HCT116 (cell line): ENCODE data around the gene CDK5RAP2. TPM values are rescaled to one million over a fixed set of nuclear protein-coding genes. Genes with fewer than 3 reads are reported as not detected.

Experiments
- ATAC-seq: fragments of 200-7000 bp; cut with Tn5 transposase; 2 replicates; pipeline ENCODE4 v1.9.1; 2020; ENCODE audit warnings: mild to moderate bottlenecking, moderate library complexity
- BruUV-seq: library from RNA; stranded (reverse); fragments of 400-500 nt; replicated peaks from 2 replicates; lab custom pipeline; 2021; lab: Mats Ljungman, UMichigan
- CTCF ChIA-PET: fragments of 300-600 bp; sonication (Branson Sonifier 250); formaldehyde crosslinking; loops from one replicate; lab custom pipeline; 2021; ENCODE audit warnings: antibody characterized with exemption; lab: Charles Lee
- POLR2A ChIA-PET: fragments of 300-600, 350-600 bp; sonication (Branson Sonifier 250); formaldehyde crosslinking; loops from one replicate; lab custom pipeline; 2021; ENCODE audit warnings: antibody characterized with exemption; lab: Charles Lee
- RAD21 ChIA-PET, 2 experiments: fragments of 300-600 bp; sonication (Branson Sonifier 250); formaldehyde crosslinking; loops; one replicate each; lab custom pipeline; 2023; ENCODE audit warnings: low total read pairs in 2 of 2; ENCODE audit not compliant: uncharacterized antibody in 2 of 2, unreplicated experiment in 2 of 2, low non-redundant PET in 1 of 2; lab: Charles Lee
- DNase-seq: peaks from one replicate; pipeline ENCODE4 v3.0.0-alpha.2; 2010; ENCODE audit warnings: low read depth, low spot score
- H2AFZ ChIP-seq: fragments of 200-600 bp; shearing (Covaris generic), sonication (generic); 2 replicates; pipeline ENCODE4 v1.6.1; 2017; ENCODE audit warnings: low read depth, mixed run types, mixed read lengths, antibody characterized with exemption, low read length; ENCODE audit not compliant: poor library complexity, severe bottlenecking
- H3K27ac ChIP-seq: 2 replicates; pipeline ENCODE4 v1.5.1; 2012; ENCODE audit warnings: low read depth, low read length
- H3K27me3 ChIP-seq: fragments of 200-600 bp; sonication (generic); 2 replicates; pipeline ENCODE4 v1.6.1; 2016; ENCODE audit warnings: mixed run types, low read length, mixed read lengths; ENCODE audit not compliant: insufficient read depth
- H3K36me3 ChIP-seq, 2 experiments: fragments of 200-500 bp in 1 of 2; fragments of 200-600 bp in 1 of 2; sonication (Bioruptor generic) in 1 of 2; sonication (generic) in 1 of 2; 2 replicates each; pipeline versions ENCODE4 v1.5.1 to v1.6.1; 2014 to 2016; ENCODE audit warnings: low read length in 2 of 2, inconsistent platforms in 1 of 2, mixed read lengths in 1 of 2, mixed run types in 1 of 2; ENCODE audit not compliant: insufficient read depth in 2 of 2, control insufficient read depth in 1 of 2
- H3K4me1 ChIP-seq, 2 experiments: fragments of 200-600 bp in 1 of 2; sonication (generic) in 1 of 2; 2 replicates each; pipeline versions ENCODE4 v1.5.1 to v1.6.1; 2012 to 2017; ENCODE audit warnings: low read length in 2 of 2, inconsistent platforms in 1 of 2, mild to moderate bottlenecking in 1 of 2, mixed read lengths in 1 of 2, mixed run types in 1 of 2, moderate library complexity in 1 of 2; ENCODE audit not compliant: insufficient read depth in 2 of 2, control insufficient read depth in 1 of 2
- H3K4me2 ChIP-seq: fragments of 200-600 bp; sonication (generic); 2 replicates; pipeline ENCODE4 v1.6.1; 2017; ENCODE audit warnings: mixed run types, low read length, mixed read lengths
- H3K4me3 ChIP-seq, 2 experiments: fragments of 200-600 bp in 1 of 2; sonication (generic) in 1 of 2; replicated peaks in 1 of 2; 2 replicates each; pipeline ENCODE4 v1.5.1; 2011 to 2016; ENCODE audit warnings: low read length in 2 of 2, control low read depth in 1 of 2, low read depth in 1 of 2, mild to moderate bottlenecking in 1 of 2, mixed read lengths in 1 of 2, mixed run types in 1 of 2
- H3K79me2 ChIP-seq: fragments of 200-600 bp; sonication (generic); 2 replicates; pipeline ENCODE4 v1.6.1; 2017; ENCODE audit warnings: mild to moderate bottlenecking, mixed run types, low read length, moderate library complexity, mixed read lengths; ENCODE audit not compliant: insufficient read depth
- H3K9ac ChIP-seq: fragments of 200-600 bp; sonication (generic); 2 replicates; pipeline ENCODE4 v1.6.1; 2016; ENCODE audit warnings: low read length, mixed read lengths
- H3K9me2 ChIP-seq: fragments of 200-600 bp; sonication (generic), shearing (Covaris generic); 2 replicates; pipeline ENCODE4 v1.6.1; 2017; ENCODE audit warnings: mixed run types, mild to moderate bottlenecking, moderate library complexity; ENCODE audit not compliant: insufficient read depth
- H3K9me3 ChIP-seq, 2 experiments: fragments of 200-500 bp in 1 of 2; fragments of 200-600 bp in 1 of 2; sonication (Bioruptor generic) in 1 of 2; sonication (generic) in 1 of 2; 2 replicates each; pipeline ENCODE4 v1.6.1; 2014 to 2017; ENCODE audit warnings: low read length in 2 of 2, mixed read lengths in 2 of 2, inconsistent platforms in 1 of 2, low read depth in 1 of 2, mild to moderate bottlenecking in 1 of 2, mixed run types in 1 of 2, moderate library complexity in 1 of 2; ENCODE audit not compliant: control insufficient read depth in 1 of 2, insufficient read depth in 1 of 2
- H4K20me1 ChIP-seq: fragments of 200-600 bp; sonication (generic), shearing (Covaris generic); 2 replicates; pipeline ENCODE4 v1.6.1; 2017; ENCODE audit warnings: mixed run types, mild to moderate bottlenecking, moderate library complexity; ENCODE audit not compliant: insufficient read depth
- CEBPB ChIP-seq: IDR thresholded peaks from 2 replicates; pipeline ENCODE4 v1.6.1; 2012; ENCODE audit warnings: low read depth
- ELF1 ChIP-seq: IDR thresholded peaks from 2 replicates; pipeline ENCODE4 v1.6.1; 2012; ENCODE audit warnings: low read depth, borderline replicate concordance
- EZH2 ChIP-seq: fragments of 200-600 bp; sonication (generic); IDR thresholded peaks from 2 replicates; pipeline ENCODE4 v1.6.1; 2017; ENCODE audit warnings: antibody characterized with exemption, mixed run types
- FOSL1 ChIP-seq: IDR thresholded peaks from 2 replicates; pipeline ENCODE4 v1.6.1; 2012; ENCODE audit warnings: low read depth
- JUND ChIP-seq: IDR thresholded peaks from 2 replicates; pipeline ENCODE4 v1.6.1; 2012
- POLR2AphosphoS5 ChIP-seq: IDR thresholded peaks from 2 replicates; pipeline ENCODE4 v1.6.1; 2011; ENCODE audit warnings: mild to moderate bottlenecking, low read depth, low read length, moderate library complexity
- RAD21 ChIP-seq: IDR thresholded peaks from 2 replicates; pipeline ENCODE4 v1.6.1; 2012; ENCODE audit warnings: low read depth, mild to moderate bottlenecking
- SIN3A ChIP-seq: IDR thresholded peaks from 2 replicates; pipeline ENCODE4 v1.6.1; 2012; ENCODE audit warnings: low read depth
- SP1 ChIP-seq: IDR thresholded peaks from 2 replicates; pipeline ENCODE4 v1.6.1; 2012; ENCODE audit warnings: low read depth
- TCF7L2 ChIP-seq: IDR thresholded peaks from 2 replicates; pipeline ENCODE4 v1.7.0; 2011; ENCODE audit warnings: borderline replicate concordance, inconsistent platforms; ENCODE audit not compliant: insufficient read depth, insufficient read length; ENCODE audit errors: extremely low read depth
- YY1 ChIP-seq: IDR thresholded peaks from 2 replicates; pipeline ENCODE4 v1.6.1; 2011; ENCODE audit warnings: low read length, low read depth, moderate library complexity, mild to moderate bottlenecking; ENCODE audit not compliant: insufficient replicate concordance; ENCODE audit errors: extremely low read depth
- ZNF274 ChIP-seq: fragments of 200-500 bp; sonication (Bioruptor generic); IDR thresholded peaks from 2 replicates; pipeline ENCODE4 v1.6.1; 2014; ENCODE audit warnings: mild to moderate bottlenecking, low read depth, low read length, inconsistent platforms
- intact Hi-C: fragments of 100-400 bp; cut with micrococcal nuclease; formaldehyde crosslinking; loops from 2 replicates; pipeline ENCODE4 v1.10.0; 2022
- total RNA-seq: library from RNA; stranded (reverse); gene quantifications from one replicate; pipeline ENCODE4 v1.2.1, GENCODE V29; 2021; ENCODE audit not compliant: unreplicated experiment
- TF ChIP-seq, protein P1 (sequence below): IDR thresholded peaks from 2 replicates; pipeline ENCODE4 v1.6.1; 2012
- TF ChIP-seq, protein P2 (sequence below), 3 experiments: fragments of 200-600 bp in 1 of 3; sonication (generic) in 1 of 3; IDR thresholded peaks in 2 of 3; conservative IDR thresholded peaks in 1 of 3; 2 replicates each; pipeline ENCODE4 v1.5.1; 2012 to 2017; ENCODE audit warnings: low read depth in 2 of 3, low read length in 2 of 3, antibody characterized with exemption in 1 of 3, borderline replicate concordance in 1 of 3, control low read depth in 1 of 3, mild to moderate bottlenecking in 1 of 3, mixed read lengths in 1 of 3, mixed run types in 1 of 3, moderate library complexity in 1 of 3; ENCODE audit not compliant: insufficient read depth in 1 of 3
- TF ChIP-seq, protein P3 (sequence below): IDR thresholded peaks from 2 replicates; pipeline ENCODE4 v1.6.1; 2012
- TF ChIP-seq, protein P4 (sequence below): IDR thresholded peaks from 2 replicates; pipeline ENCODE4 v1.6.1; 2012; ENCODE audit warnings: low read depth

Gene CDK5RAP2
- total RNA-seq, 1 experiment from 2014 or later = 56.2 TPM

DNA sequence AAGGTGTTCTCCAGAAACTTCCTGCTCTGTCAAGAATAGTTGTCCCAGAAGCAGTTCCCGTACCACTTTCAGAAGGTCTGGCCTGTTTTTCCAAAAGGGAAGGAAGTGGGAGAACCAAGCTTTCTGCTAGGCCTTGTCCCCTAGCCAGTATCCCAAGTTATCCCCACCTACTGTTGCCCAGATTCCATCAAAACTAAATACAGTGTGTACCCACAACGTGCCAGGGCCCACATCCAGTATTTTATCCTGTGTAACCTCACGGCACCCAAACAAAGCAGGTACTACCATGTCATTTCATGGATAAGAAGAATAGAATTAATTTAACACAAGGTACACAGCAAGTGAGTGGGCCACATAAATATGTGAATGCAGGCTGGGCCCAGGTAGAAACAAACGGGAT, 126.2 kb downstream of the CDK5RAP2 start:
- RAD21 ChIA-PET = no interaction called here
- H3K4me2 ChIP-seq = no peak overlapping the region
- TF ChIP-seq CEBPB = no peak
- no peak for TF ChIP-seq RAD21
- TF ChIP-seq YY1 = no peak
- no peak for TF ChIP-seq ZNF274
- TF ChIP-seq, protein P1, sequence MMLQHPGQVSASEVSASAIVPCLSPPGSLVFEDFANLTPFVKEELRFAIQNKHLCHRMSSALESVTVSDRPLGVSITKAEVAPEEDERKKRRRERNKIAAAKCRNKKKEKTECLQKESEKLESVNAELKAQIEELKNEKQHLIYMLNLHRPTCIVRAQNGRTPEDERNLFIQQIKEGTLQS = no peak
- TF ChIP-seq FOSL1 = no peak
- TF ChIP-seq, protein P2, sequence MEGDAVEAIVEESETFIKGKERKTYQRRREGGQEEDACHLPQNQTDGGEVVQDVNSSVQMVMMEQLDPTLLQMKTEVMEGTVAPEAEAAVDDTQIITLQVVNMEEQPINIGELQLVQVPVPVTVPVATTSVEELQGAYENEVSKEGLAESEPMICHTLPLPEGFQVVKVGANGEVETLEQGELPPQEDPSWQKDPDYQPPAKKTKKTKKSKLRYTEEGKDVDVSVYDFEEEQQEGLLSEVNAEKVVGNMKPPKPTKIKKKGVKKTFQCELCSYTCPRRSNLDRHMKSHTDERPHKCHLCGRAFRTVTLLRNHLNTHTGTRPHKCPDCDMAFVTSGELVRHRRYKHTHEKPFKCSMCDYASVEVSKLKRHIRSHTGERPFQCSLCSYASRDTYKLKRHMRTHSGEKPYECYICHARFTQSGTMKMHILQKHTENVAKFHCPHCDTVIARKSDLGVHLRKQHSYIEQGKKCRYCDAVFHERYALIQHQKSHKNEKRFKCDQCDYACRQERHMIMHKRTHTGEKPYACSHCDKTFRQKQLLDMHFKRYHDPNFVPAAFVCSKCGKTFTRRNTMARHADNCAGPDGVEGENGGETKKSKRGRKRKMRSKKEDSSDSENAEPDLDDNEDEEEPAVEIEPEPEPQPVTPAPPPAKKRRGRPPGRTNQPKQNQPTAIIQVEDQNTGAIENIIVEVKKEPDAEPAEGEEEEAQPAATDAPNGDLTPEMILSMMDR (IDR thresholded peaks at IDR 0.05 in 2 of 3, conservative IDR thresholded peaks at IDR 0.05 in 1 of 3; ENCODE audit: borderline replicate concordance in 1 of 3, insufficient read depth in 1 of 3, low read depth in 2 of 3, low read length in 2 of 3) = no peak
- no peak for TF ChIP-seq TCF7L2
- no peak for TF ChIP-seq SIN3A
- no peak for TF ChIP-seq POLR2AphosphoS5
- no peak for TF ChIP-seq JUND
- TF ChIP-seq, protein P3, sequence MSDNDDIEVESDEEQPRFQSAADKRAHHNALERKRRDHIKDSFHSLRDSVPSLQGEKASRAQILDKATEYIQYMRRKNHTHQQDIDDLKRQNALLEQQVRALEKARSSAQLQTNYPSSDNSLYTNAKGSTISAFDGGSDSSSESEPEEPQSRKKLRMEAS = no peak
- no peak for TF ChIP-seq ELF1
- TF ChIP-seq EZH2 = no peak
- TF ChIP-seq SP1 = no peak
- TF ChIP-seq, protein P4, sequence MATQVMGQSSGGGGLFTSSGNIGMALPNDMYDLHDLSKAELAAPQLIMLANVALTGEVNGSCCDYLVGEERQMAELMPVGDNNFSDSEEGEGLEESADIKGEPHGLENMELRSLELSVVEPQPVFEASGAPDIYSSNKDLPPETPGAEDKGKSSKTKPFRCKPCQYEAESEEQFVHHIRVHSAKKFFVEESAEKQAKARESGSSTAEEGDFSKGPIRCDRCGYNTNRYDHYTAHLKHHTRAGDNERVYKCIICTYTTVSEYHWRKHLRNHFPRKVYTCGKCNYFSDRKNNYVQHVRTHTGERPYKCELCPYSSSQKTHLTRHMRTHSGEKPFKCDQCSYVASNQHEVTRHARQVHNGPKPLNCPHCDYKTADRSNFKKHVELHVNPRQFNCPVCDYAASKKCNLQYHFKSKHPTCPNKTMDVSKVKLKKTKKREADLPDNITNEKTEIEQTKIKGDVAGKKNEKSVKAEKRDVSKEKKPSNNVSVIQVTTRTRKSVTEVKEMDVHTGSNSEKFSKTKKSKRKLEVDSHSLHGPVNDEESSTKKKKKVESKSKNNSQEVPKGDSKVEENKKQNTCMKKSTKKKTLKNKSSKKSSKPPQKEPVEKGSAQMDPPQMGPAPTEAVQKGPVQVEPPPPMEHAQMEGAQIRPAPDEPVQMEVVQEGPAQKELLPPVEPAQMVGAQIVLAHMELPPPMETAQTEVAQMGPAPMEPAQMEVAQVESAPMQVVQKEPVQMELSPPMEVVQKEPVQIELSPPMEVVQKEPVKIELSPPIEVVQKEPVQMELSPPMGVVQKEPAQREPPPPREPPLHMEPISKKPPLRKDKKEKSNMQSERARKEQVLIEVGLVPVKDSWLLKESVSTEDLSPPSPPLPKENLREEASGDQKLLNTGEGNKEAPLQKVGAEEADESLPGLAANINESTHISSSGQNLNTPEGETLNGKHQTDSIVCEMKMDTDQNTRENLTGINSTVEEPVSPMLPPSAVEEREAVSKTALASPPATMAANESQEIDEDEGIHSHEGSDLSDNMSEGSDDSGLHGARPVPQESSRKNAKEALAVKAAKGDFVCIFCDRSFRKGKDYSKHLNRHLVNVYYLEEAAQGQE = no peak
- TF ChIP-seq, all 23 proteins: peak for 0
- BruUV-seq = no TSS peak
- Histone ChIP-seq H3K4me3 (no peak overlapping the region), H3K27ac (no peak overlapping the region), H3K36me3 (peaks cover 5 to 8% of the 10 kb centered on the region in 2 experiments; a peak in 1 of 4 replicates), H3K9me3 (no peaks in the 10 kb centered on the region), H3K79me2 (no peaks in the 10 kb centered on the region), H2AFZ (no peak overlapping the region), H3K27me3 (no peaks in the 10 kb centered on the region), H3K9ac (no peak overlapping the region), H3K9me2 (no peaks in the 10 kb centered on the region), H4K20me1 (no peaks in the 10 kb centered on the region), H3K4me1 (no peaks in the 10 kb centered on the region)
- ChIA-PET CTCF (no interaction called here), POLR2A (no interaction called here)
- ATAC-seq = no peak
- intact Hi-C loops = no loop called here
- DNase-seq = no peak
